ENCODE measurements around the gene GPHB5.

GPHB5 gene

GRCh38 chr14:63292805-63293204, 25.9 kb downstream of the GPHB5 start:
- no peak for ATAC-seq

GRCh38 chr14:63290741-63291430, 27.8 kb downstream of the GPHB5 start:
- no peak for ATAC-seq
- no peak for TF ChIP-seq SNAI2 (CRISPR knock-in tag; IDR thresholded peaks at IDR 0.05)
- TF ChIP-seq ZNF565 (CRISPR knock-in tag; conservative IDR thresholded peaks at IDR 0.05; ENCODE audit: low read depth), result no peak
- TF ChIP-seq ZNF70 (CRISPR knock-in tag; IDR thresholded peaks at IDR 0.05), result no peak
- TF ChIP-seq OSR1 (CRISPR knock-in tag; IDR thresholded peaks at IDR 0.05), result no peak
- TF ChIP-seq CSRNP3 (CRISPR knock-in tag; IDR thresholded peaks at IDR 0.05), result no peak
- TF ChIP-seq ZNF8 (CRISPR knock-in tag; IDR thresholded peaks at IDR 0.05), result no peak
- TF ChIP-seq PATZ1 (CRISPR knock-in tag; IDR thresholded peaks at IDR 0.05; ENCODE audit: borderline replicate concordance), result no peak
- TF ChIP-seq CSDC2 (CRISPR knock-in tag; IDR thresholded peaks at IDR 0.05), result no peak
- no peak for TF ChIP-seq RARB (CRISPR knock-in tag; IDR thresholded peaks at IDR 0.05)
- TF ChIP-seq TOX (CRISPR knock-in tag; IDR thresholded peaks at IDR 0.05; ENCODE audit: borderline replicate concordance), result no peak
- no peak for TF ChIP-seq PPARA (CRISPR knock-in tag; IDR thresholded peaks at IDR 0.05; ENCODE audit: borderline replicate concordance)
- no peak for TF ChIP-seq ARNTL (CRISPR knock-in tag; IDR thresholded peaks at IDR 0.05; ENCODE audit: borderline replicate concordance, low read depth)

More at GRCh38 chr14:63292805-63293204, 25.9 kb downstream of the GPHB5 start:
- no peak for TF ChIP-seq ISL1 (CRISPR knock-in tag; IDR thresholded peaks at IDR 0.05)
- TF ChIP-seq SNAI2 (CRISPR knock-in tag; IDR thresholded peaks at IDR 0.05), result no peak
- no peak for TF ChIP-seq PATZ1 (CRISPR knock-in tag; IDR thresholded peaks at IDR 0.05; ENCODE audit: borderline replicate concordance)
- no peak for TF ChIP-seq ZFP3 (CRISPR knock-in tag; IDR thresholded peaks at IDR 0.05)
- TF ChIP-seq TOX (CRISPR knock-in tag; IDR thresholded peaks at IDR 0.05; ENCODE audit: borderline replicate concordance), result no peak
- TF ChIP-seq BACH2 (CRISPR knock-in tag; IDR thresholded peaks at IDR 0.05; ENCODE audit: borderline replicate concordance), result no peak

GRCh38 chr14:63288853-63289252, 29.9 kb downstream of the GPHB5 start:
- no peak for TF ChIP-seq RARB (CRISPR knock-in tag; IDR thresholded peaks at IDR 0.05)
- TF ChIP-seq POU6F1 (CRISPR knock-in tag; IDR thresholded peaks at IDR 0.05; ENCODE audit: borderline replicate concordance, low read depth), result no peak
- TF ChIP-seq ZNF70 (CRISPR knock-in tag; IDR thresholded peaks at IDR 0.05), result no peak
- TF ChIP-seq GLIS3 (CRISPR knock-in tag; IDR thresholded peaks at IDR 0.05), result no peak
- TF ChIP-seq SNAI2 (CRISPR knock-in tag; IDR thresholded peaks at IDR 0.05), result no peak
- no peak for TF ChIP-seq ZFP30 (CRISPR knock-in tag; IDR thresholded peaks at IDR 0.05)
- no peak for TF ChIP-seq CREB5 (CRISPR knock-in tag; IDR thresholded peaks at IDR 0.05; ENCODE audit: low read depth)
- no peak for TF ChIP-seq OSR1 (CRISPR knock-in tag; IDR thresholded peaks at IDR 0.05)
- no peak for ATAC-seq

Measured in SK-N-SH treated with all-trans-retinoic acid at 6 μM for 48 hours (cell line).